DOHH2 (cell line): ENCODE data around the gene PTPN14.

Source experiments
- H3F3A ChIP-seq: fragments of 200-600 bp; sonication (generic), shearing (Covaris generic); 2 replicates; pipeline ENCODE4 v1.6.0; 2016; ENCODE audit warnings: antibody characterized with exemption, mild to moderate bottlenecking; ENCODE audit not compliant: control insufficient read depth, insufficient read depth
- H3K27ac ChIP-seq: fragments of 200-600 bp; sonication (generic); 2 replicates; pipeline ENCODE4 v1.5.1; 2014; ENCODE audit warnings: low read depth, mild to moderate bottlenecking, low read length, moderate library complexity
- H3K27me3 ChIP-seq: fragments of 200-600 bp; sonication (generic); 2 replicates; pipeline ENCODE4 v1.6.1; 2014; ENCODE audit warnings: mild to moderate bottlenecking, low read length, mixed read lengths; ENCODE audit not compliant: control insufficient read depth
- H3K36me3 ChIP-seq: fragments of 200-600 bp; sonication (generic); 2 replicates; pipeline ENCODE4 v1.6.1; 2014; ENCODE audit warnings: mild to moderate bottlenecking, low read length, moderate library complexity, mixed read lengths; ENCODE audit not compliant: control insufficient read depth
- H3K4me1 ChIP-seq: fragments of 200-600 bp; sonication (generic); 2 replicates; pipeline ENCODE4 v1.6.1; 2014; ENCODE audit warnings: mild to moderate bottlenecking, low read length, mixed read lengths; ENCODE audit not compliant: control insufficient read depth
- H3K4me2 ChIP-seq: fragments of 200-600 bp; sonication (generic); 2 replicates; pipeline ENCODE4 v1.6.0; 2014; ENCODE audit warnings: mild to moderate bottlenecking, low read length, moderate library complexity
- H3K4me3 ChIP-seq: fragments of 200-600 bp; sonication (generic); 2 replicates; pipeline ENCODE4 v1.5.1; 2014; ENCODE audit warnings: mild to moderate bottlenecking, low read length, mixed read lengths
- H3K79me2 ChIP-seq: fragments of 200-600 bp; sonication (generic); 2 replicates; pipeline ENCODE4 v1.6.1; 2014; ENCODE audit warnings: mild to moderate bottlenecking, low read length, mixed read lengths; ENCODE audit not compliant: control insufficient read depth
- H3K9me2 ChIP-seq: fragments of 200-600 bp; sonication (generic); replicated peaks from 2 replicates; pipeline ENCODE4 v1.6.1; 2014; ENCODE audit warnings: mild to moderate bottlenecking, low read length, mixed read lengths; ENCODE audit not compliant: control insufficient read depth
- H3K9me3 ChIP-seq: fragments of 200-600 bp; sonication (generic); 2 replicates; pipeline ENCODE4 v1.6.1; 2014; ENCODE audit warnings: antibody characterized with exemption, low read length, mixed read lengths; ENCODE audit not compliant: control insufficient read depth, insufficient read depth
- H4K20me1 ChIP-seq: fragments of 200-600 bp; sonication (generic); 2 replicates; pipeline ENCODE4 v1.6.0; 2014; ENCODE audit warnings: low read depth, mild to moderate bottlenecking, antibody characterized with exemption, low read length, moderate library complexity; ENCODE audit not compliant: control insufficient read depth, insufficient read depth
- CTCF ChIP-seq: fragments of 200-600 bp; sonication (generic); IDR thresholded peaks from one replicate; pipeline ENCODE4 v1.5.1; 2014; ENCODE audit warnings: antibody characterized with exemption, mild to moderate bottlenecking, low read depth, low read length; ENCODE audit not compliant: poor library complexity, severe bottlenecking
- EZH2phosphoT487 ChIP-seq: fragments of 200-600 bp; sonication (generic); IDR thresholded peaks from 2 replicates; pipeline ENCODE4 v1.6.1; 2017; ENCODE audit warnings: borderline replicate concordance, mild to moderate bottlenecking, antibody characterized with exemption, low read length, moderate library complexity, mixed read lengths

Gene PTPN14

GRCh38 chr1:214584805-214585766 is 33.7 kb upstream of the PTPN14 start:
- Histone ChIP-seq H3K4me2 (no peak overlapping the region), H3K27me3 (peaks cover 10% of the 10 kb centered on the region; the same call in 1 of the 2 replicates), H3K4me1 (no peaks in the 10 kb centered on the region), H3K79me2 (no peaks in the 10 kb centered on the region), H3K27ac (no peak overlapping the region), H3K9me2 (no peaks in the 10 kb centered on the region), H3K9me3 (no peaks in the 10 kb centered on the region), H3F3A (no peaks in the 10 kb centered on the region), H3K36me3 (no peaks in the 10 kb centered on the region), H3K4me3 (no peak overlapping the region), H4K20me1 (no peaks in the 10 kb centered on the region)
- TF ChIP-seq EZH2phosphoT487, result no peak
- TF ChIP-seq CTCF, result peak; percentile 61

GRCh38 chr1:214583824-214584554 is 32.6 kb upstream of the PTPN14 start:
- TF ChIP-seq EZH2phosphoT487 (no peak), CTCF (no peak)
- H3F3A ChIP-seq, result no peaks in the 10 kb centered on the region
- no peaks in the 10 kb centered on the region for H3K79me2 ChIP-seq
- H3K27me3 ChIP-seq, result peaks cover 10% of the 10 kb centered on the region; the same call in 1 of the 2 replicates
- H3K4me3 ChIP-seq, result no peak overlapping the region
- no peaks in the 10 kb centered on the region for H3K9me2 ChIP-seq
- H3K4me1 ChIP-seq, result peaks cover 4% of the 10 kb centered on the region; the same call in 1 of the 2 replicates
- no peak overlapping the region for H3K4me2 ChIP-seq
- H3K36me3 ChIP-seq, result no peaks in the 10 kb centered on the region
- no peaks in the 10 kb centered on the region for H4K20me1 ChIP-seq
- H3K27ac ChIP-seq, result no peak overlapping the region
- H3K9me3 ChIP-seq, result no peaks in the 10 kb centered on the region

GRCh38 chr1:214583113-214583512 is 31.7 kb upstream of the PTPN14 start:
- peaks cover 10% of the 10 kb centered on the region; the same call in 1 of the 2 replicates for H3K27me3 ChIP-seq
- H3K9me2 ChIP-seq, result no peaks in the 10 kb centered on the region
- TF ChIP-seq EZH2phosphoT487, result no peak
- TF ChIP-seq CTCF, result no peak
- H4K20me1 ChIP-seq, result no peaks in the 10 kb centered on the region
- H3K36me3 ChIP-seq, result no peaks in the 10 kb centered on the region
- H3K79me2 ChIP-seq, result no peaks in the 10 kb centered on the region
- H3K4me2 ChIP-seq, result no peak overlapping the region
- no peaks in the 10 kb centered on the region for H3F3A ChIP-seq
- H3K27ac ChIP-seq, result no peak overlapping the region
- H3K4me3 ChIP-seq, result no peak overlapping the region
- H3K4me1 ChIP-seq, result peaks cover 5% of the 10 kb centered on the region; the same call in 1 of the 2 replicates
- no peaks in the 10 kb centered on the region for H3K9me3 ChIP-seq
